Parathyroid adenoma (tissue), 2 donors: ENCODE measurements around the gene OTOG.
A peak's percentile ranks its signal among the peaks of the same experiment; 100 is the strongest.

Source experiments
- H2AFZ ChIP-seq: fragments of 300-600 bp; sonication (generic); one replicate; pipeline ENCODE4 v1.7.0; 2017; ENCODE audit warnings: antibody characterized with exemption, mild to moderate bottlenecking
- H3K27ac ChIP-seq: fragments of 300-600 bp; sonication (generic); one replicate; pipeline ENCODE4 v1.7.0; 2017
- H3K27me3 ChIP-seq: fragments of 300-600 bp; sonication (generic); one replicate; pipeline ENCODE4 v1.7.0; 2017; ENCODE audit warnings: low read length; ENCODE audit not compliant: control insufficient read depth, insufficient read depth
- H3K36me3 ChIP-seq: fragments of 300-600 bp; sonication (generic); one replicate; pipeline ENCODE4 v1.7.0; 2017; ENCODE audit warnings: low read length; ENCODE audit not compliant: control insufficient read depth, insufficient read depth
- H3K4me1 ChIP-seq: fragments of 300-600 bp; sonication (generic); one replicate; pipeline ENCODE4 v1.7.0; 2017; ENCODE audit warnings: control low read depth
- H3K4me2 ChIP-seq: fragments of 300-600 bp; sonication (generic); one replicate; pipeline ENCODE4 v1.7.0; 2017; ENCODE audit warnings: low read length
- H3K4me3 ChIP-seq: fragments of 300-600 bp; sonication (generic); one replicate; pipeline ENCODE4 v1.7.0; 2017; ENCODE audit warnings: low read depth, low read length
- H3K79me2 ChIP-seq: fragments of 300-600 bp; sonication (generic); one replicate; pipeline ENCODE4 v1.7.0; 2017; ENCODE audit warnings: control low read depth
- H3K9ac ChIP-seq: fragments of 300-600 bp; sonication (generic); one replicate; pipeline ENCODE4 v1.7.0; 2017; ENCODE audit warnings: mild to moderate bottlenecking
- H3K9me3 ChIP-seq: fragments of 300-600 bp; sonication (generic); one replicate; pipeline ENCODE4 v1.7.0; 2017; ENCODE audit warnings: low read length; ENCODE audit not compliant: control insufficient read depth
- CTCF ChIP-seq: fragments of 300-600 bp; sonication (generic); IDR thresholded peaks from one replicate; pipeline ENCODE4 v1.7.0; 2017; ENCODE audit warnings: antibody characterized with exemption, mild to moderate bottlenecking
- donor health status: primary hyperparathyroidism.

OTOG gene

GRCh38 chr11:17609291-17610084 is 62.4 kb downstream of the OTOG start:
- no peak overlapping the region for H3K9ac ChIP-seq
- no peak for TF ChIP-seq CTCF
- no peak overlapping the region for H3K27ac ChIP-seq
- H3K27me3 ChIP-seq, result no peaks in the 10 kb centered on the region
- H3K79me2 ChIP-seq, result no peaks in the 10 kb centered on the region
- no peak overlapping the region for H2AFZ ChIP-seq
- H3K4me2 ChIP-seq, result no peak overlapping the region
- no peaks in the 10 kb centered on the region for H3K36me3 ChIP-seq
- no peaks in the 10 kb centered on the region for H3K4me1 ChIP-seq
- no peak overlapping the region for H3K4me3 ChIP-seq
- no peaks in the 10 kb centered on the region for H3K9me3 ChIP-seq

DNA sequence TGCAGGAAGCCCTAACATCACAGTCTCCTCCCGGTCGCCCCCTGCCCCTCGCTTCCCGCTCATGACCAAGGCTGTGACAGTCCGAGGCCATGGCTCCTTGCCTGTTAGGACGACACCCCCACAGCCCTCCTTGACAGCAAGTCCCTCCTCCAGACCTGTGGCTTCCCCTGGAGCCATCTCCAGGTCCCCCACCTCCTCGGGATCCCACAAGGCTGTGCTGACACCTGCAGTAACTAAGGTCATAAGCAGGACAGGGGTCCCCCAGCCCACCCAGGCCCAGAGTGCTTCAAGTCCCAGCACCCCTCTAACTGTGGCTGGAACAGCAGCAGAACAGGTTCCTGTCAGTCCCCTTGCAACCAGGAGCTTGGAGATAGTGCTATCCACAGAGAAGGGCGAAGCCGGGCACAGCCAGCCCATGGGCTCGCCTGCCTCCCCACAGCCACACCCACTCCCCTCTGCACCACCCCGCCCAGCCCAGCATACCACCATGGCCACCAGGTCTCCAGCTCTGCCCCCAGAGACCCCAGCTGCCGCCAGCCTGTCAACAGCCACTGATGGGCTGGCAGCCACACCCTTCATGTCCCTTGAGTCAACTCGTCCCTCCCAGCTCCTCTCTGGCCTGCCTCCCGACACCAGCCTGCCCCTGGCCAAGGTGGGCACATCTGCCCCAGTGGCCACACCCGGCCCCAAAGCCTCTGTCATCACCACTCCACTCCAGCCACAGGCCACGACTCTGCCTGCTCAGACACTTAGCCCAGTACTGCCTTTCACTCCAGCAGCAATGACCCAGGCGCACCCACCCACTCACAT is 63.2 kb downstream of the OTOG start:
- no peak for TF ChIP-seq CTCF
- H3K4me1 ChIP-seq, result no peaks in the 10 kb centered on the region
- no peak overlapping the region for H2AFZ ChIP-seq
- H3K4me3 ChIP-seq, result no peak overlapping the region
- no peaks in the 10 kb centered on the region for H3K79me2 ChIP-seq
- H3K4me2 ChIP-seq, result no peak overlapping the region
- H3K27ac ChIP-seq, result no peak overlapping the region
- H3K9ac ChIP-seq, result no peak overlapping the region
- H3K36me3 ChIP-seq, result no peaks in the 10 kb centered on the region
- H3K27me3 ChIP-seq, result no peaks in the 10 kb centered on the region
- no peaks in the 10 kb centered on the region for H3K9me3 ChIP-seq

GRCh38 chr11:17611049-17611448 is 64.0 kb downstream of the OTOG start:
- Histone ChIP-seq H3K4me1 (no peaks in the 10 kb centered on the region), H3K4me2 (no peak overlapping the region), H3K27me3 (no peaks in the 10 kb centered on the region), H3K9me3 (no peaks in the 10 kb centered on the region), H3K36me3 (no peaks in the 10 kb centered on the region), H2AFZ (peak overlapping the region; percentile 17), H3K9ac (no peak overlapping the region), H3K79me2 (no peaks in the 10 kb centered on the region), H3K27ac (no peak overlapping the region), H3K4me3 (no peak overlapping the region)
- TF ChIP-seq CTCF, result no peak

DNA sequence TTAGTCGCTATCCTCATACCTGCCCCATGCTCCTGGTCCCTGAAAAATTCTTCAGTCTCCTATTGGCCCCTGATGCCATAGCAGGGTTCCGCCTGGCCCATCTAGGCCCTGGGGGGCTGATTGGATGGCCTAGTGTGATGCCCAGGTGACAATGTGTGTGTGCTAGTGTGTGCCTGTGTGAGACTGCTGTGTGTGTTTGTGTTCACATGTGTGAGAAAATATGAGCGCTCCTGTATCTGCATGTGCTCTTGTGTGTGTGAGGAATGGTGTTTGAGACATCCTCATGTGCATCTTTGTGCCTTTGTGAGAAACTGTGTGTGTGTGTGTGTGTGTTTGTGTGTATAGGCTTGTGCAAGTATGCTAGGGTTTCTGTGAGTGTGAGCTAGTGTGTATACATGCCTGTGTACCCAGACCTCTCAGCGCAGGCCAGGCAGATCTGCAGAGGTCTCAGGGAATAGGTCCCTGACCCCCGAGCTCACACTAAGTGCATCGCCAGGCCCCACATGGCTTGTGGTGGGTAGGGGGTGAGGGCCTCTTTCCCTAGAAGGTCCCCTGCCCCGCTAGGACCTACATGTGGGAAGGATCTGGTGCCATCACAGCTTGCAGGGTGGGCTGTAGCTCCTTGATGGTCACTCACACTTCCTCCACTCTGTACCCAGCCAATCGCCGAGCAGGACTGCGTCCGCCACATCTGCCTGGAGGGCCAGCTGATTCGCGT is 64.6 kb downstream of the OTOG start:
- no peaks in the 10 kb centered on the region for H3K36me3 ChIP-seq
- no peak overlapping the region for H3K4me3 ChIP-seq
- H3K9ac ChIP-seq, result no peak overlapping the region
- no peak overlapping the region for H3K27ac ChIP-seq
- no peak overlapping the region for H2AFZ ChIP-seq
- no peaks in the 10 kb centered on the region for H3K9me3 ChIP-seq
- H3K4me2 ChIP-seq, result no peak overlapping the region
- H3K4me1 ChIP-seq, result no peaks in the 10 kb centered on the region
- no peaks in the 10 kb centered on the region for H3K27me3 ChIP-seq
- no peaks in the 10 kb centered on the region for H3K79me2 ChIP-seq
- no peak for TF ChIP-seq CTCF
